ENCODE data around the gene RBM44. TPM values are rescaled to one million over a fixed set of nuclear protein-coding genes. Genes with fewer than 3 reads are reported as not detected.

RBM44 gene
- total RNA-seq, 3 donors from 2014 or later: 0.07 to 1.1 (median 0.35) TPM

GRCh38 chr2:237816531-237816930 is 18.0 kb downstream of the RBM44 start:
- Histone ChIP-seq H3K4me3 (no peak overlapping the region), H3K9me3 (no peaks in the 10 kb centered on the region), H3K4me1 (ENCODE audit: low read depth) (no peaks in the 10 kb centered on the region), H3K36me3 (ENCODE audit: low read depth) (no peaks in the 10 kb centered on the region)
- intact Hi-C loops (cut with DNase I, micrococcal nuclease): no loop called here
- TF ChIP-seq CTCF (IDR thresholded peaks at IDR 0.05): no peak
- ATAC-seq (no peak), DNase-seq (no peak)

DNA sequence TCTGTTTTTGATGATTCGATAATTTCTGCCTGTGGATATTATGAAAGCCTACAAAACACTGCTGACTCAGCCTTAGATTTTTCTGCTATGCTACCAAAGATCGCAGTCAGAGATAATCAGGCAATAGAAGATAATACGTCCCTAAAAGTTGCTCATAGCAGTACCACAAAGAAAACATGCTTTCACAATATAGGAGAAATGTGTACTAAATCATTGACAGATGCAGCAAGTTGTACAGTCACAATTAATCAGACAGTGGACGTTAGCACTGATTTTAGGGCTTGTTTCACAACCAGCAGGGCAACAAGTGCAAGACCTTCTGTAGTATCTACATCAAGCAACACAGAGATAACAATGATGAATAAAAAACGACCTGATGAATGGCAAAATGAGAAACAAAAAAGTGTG is 19.5 kb downstream of the RBM44 start:
- no peak for TF ChIP-seq CTCF (IDR thresholded peaks at IDR 0.05)
- H3K36me3 ChIP-seq (ENCODE audit: low read depth): no peaks in the 10 kb centered on the region
- DNase-seq (no peak), ATAC-seq (no peak)
- H3K4me1 ChIP-seq (ENCODE audit: low read depth): no peaks in the 10 kb centered on the region
- intact Hi-C loops (cut with DNase I, micrococcal nuclease): no loop called here
- H3K4me3 ChIP-seq: no peak overlapping the region
- no peaks in the 10 kb centered on the region for H3K9me3 ChIP-seq

- no peak for TF ChIP-seq CTCF (IDR thresholded peaks at IDR 0.05)
- H3K36me3 ChIP-seq (ENCODE audit: low read depth): no peaks in the 10 kb centered on the region
- H3K9me3 ChIP-seq: no peaks in the 10 kb centered on the region
- no peaks in the 10 kb centered on the region for H3K4me1 ChIP-seq (ENCODE audit: low read depth)
- ATAC-seq (no peak), DNase-seq (no peak)
- intact Hi-C loops (cut with DNase I, micrococcal nuclease): no loop called here
- H3K4me3 ChIP-seq: no peak overlapping the region
Measured at GRCh38 chr2:237819231-237819630, 20.7 kb downstream of the RBM44 start.

DNA sequence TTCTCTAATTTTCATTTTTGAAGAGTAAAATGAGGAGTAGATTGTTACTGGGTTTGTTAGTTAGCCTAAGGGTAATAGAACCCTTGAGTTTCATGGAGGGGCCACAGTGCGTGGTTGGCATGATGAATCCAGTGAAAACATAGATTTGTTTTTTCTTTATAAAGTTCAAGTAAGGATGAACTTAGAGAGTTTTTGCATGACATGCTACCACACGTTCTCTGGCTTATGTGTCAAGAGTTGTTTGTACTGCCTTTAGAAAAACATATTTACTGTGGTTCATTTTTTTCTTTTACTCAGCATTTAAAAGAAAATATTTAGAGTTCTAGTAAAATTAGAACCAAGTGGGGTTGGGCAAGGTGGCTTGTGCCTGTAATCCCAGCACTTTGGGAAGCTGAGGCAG is 21.8 kb downstream of the RBM44 start:
- Histone ChIP-seq H3K36me3 (ENCODE audit: low read depth) (no peaks in the 10 kb centered on the region), H3K9me3 (no peaks in the 10 kb centered on the region), H3K4me1 (ENCODE audit: low read depth) (no peaks in the 10 kb centered on the region), H3K4me3 (no peak overlapping the region)
- no peak for DNase-seq
- ATAC-seq: no peak
- no peak for TF ChIP-seq CTCF (IDR thresholded peaks at IDR 0.05)
- intact Hi-C loops (cut with DNase I, micrococcal nuclease): no loop called here

- intact Hi-C loops (cut with DNase I, micrococcal nuclease): no loop called here
- ATAC-seq (no peak), DNase-seq (no peak)
- Histone ChIP-seq H3K9me3 (no peaks in the 10 kb centered on the region), H3K4me3 (no peak overlapping the region), H3K4me1 (ENCODE audit: low read depth) (no peaks in the 10 kb centered on the region), H3K36me3 (ENCODE audit: low read depth) (no peaks in the 10 kb centered on the region)
- no peak for TF ChIP-seq CTCF (IDR thresholded peaks at IDR 0.05)
Measured at GRCh38 chr2:237823544-237823943, 25.0 kb downstream of the RBM44 start.

GRCh38 chr2:237824085-237824484 is 25.5 kb downstream of the RBM44 start:
- DNase-seq (no peak), ATAC-seq (no peak)
- intact Hi-C loops (cut with DNase I, micrococcal nuclease): no loop called here
- H3K4me3 ChIP-seq: no peak overlapping the region
- no peak for TF ChIP-seq CTCF (IDR thresholded peaks at IDR 0.05)
- H3K9me3 ChIP-seq: no peaks in the 10 kb centered on the region
- H3K4me1 ChIP-seq (ENCODE audit: low read depth): no peaks in the 10 kb centered on the region
- H3K36me3 ChIP-seq (ENCODE audit: low read depth): no peaks in the 10 kb centered on the region
